H1 (cell line): ENCODE measurements around the gene RTKN2. TPM values are rescaled to one million over a fixed set of nuclear protein-coding genes. Genes with fewer than 3 reads are reported as not detected.

ENCODE experiments used
- CTCF ChIA-PET: fragments of 300-600 bp; sonication (Branson Sonifier 250); formaldehyde crosslinking; loops from one replicate; lab custom pipeline; 2021; ENCODE audit not compliant: partially characterized antibody; lab: Charles Lee
- POLR2A ChIA-PET: fragments of 300-600 bp; sonication (Branson Sonifier 250); formaldehyde crosslinking; loops from one replicate; lab custom pipeline; 2021; ENCODE audit warnings: inconsistent platforms; ENCODE audit not compliant: partially characterized antibody; lab: Charles Lee
- DNase-seq, 2 experiments: peaks; one replicate each; pipeline versions ENCODE4 v3.0.0 to v3.0.0-alpha.2; 2010 to 2022; ENCODE audit warnings: low spot score in 2 of 2, low read depth in 1 of 2, mixed read lengths in 1 of 2
- FAIRE-seq: peaks from 2 replicates; lab custom pipeline; 2011; peaks lifted over from hg19 to GRCh38; lab: Jason Lieb, UNC
- H2AFZ ChIP-seq: 2 replicates; pipeline ENCODE4 v1.8.1; 2012; ENCODE audit warnings: low read length, inconsistent platforms
- H2AK5ac ChIP-seq: 2 replicates; pipeline ENCODE4 v1.6.1; 2013; ENCODE audit warnings: low read depth, low read length
- H2BK120ac ChIP-seq: replicated peaks from 2 replicates; pipeline ENCODE3; 2013; ENCODE audit warnings: low read depth, low read length, inconsistent platforms
- H2BK12ac ChIP-seq: 2 replicates; pipeline ENCODE4 v1.6.1; 2013; ENCODE audit warnings: low read depth, low read length
- H2BK15ac ChIP-seq: 2 replicates; pipeline ENCODE4 v1.6.1; 2013; ENCODE audit warnings: low read length
- H2BK20ac ChIP-seq: 2 replicates; pipeline ENCODE4 v1.6.1; 2013; ENCODE audit warnings: low read length
- H2BK5ac ChIP-seq: 2 replicates; pipeline ENCODE4 v1.6.1; 2013; ENCODE audit warnings: low read depth, low read length
- H3K14ac ChIP-seq: 2 replicates; pipeline ENCODE4 v1.6.1; 2013; ENCODE audit warnings: inconsistent platforms; ENCODE audit not compliant: insufficient read length
- H3K18ac ChIP-seq: 2 replicates; pipeline ENCODE4 v1.6.1; 2013; ENCODE audit warnings: low read length; ENCODE audit errors: extremely low read depth
- H3K23ac ChIP-seq: 2 replicates; pipeline ENCODE4 v1.6.1; 2013; ENCODE audit warnings: inconsistent platforms; ENCODE audit not compliant: insufficient read length
- H3K23me2 ChIP-seq: 2 replicates; pipeline ENCODE4 v1.6.1; 2013; ENCODE audit warnings: low read depth, low read length
- H3K27ac ChIP-seq: 2 replicates; pipeline ENCODE4 v1.6.1; 2011; ENCODE audit warnings: low read depth, low read length, inconsistent platforms
- H3K27me3 ChIP-seq, 4 experiments: replicated peaks in 1 of 4; 1 replicate in 1 of 4; 2 replicates in 3 of 4; pipeline versions ENCODE4 v1.6.1 to v1.8.1; 2011 to 2013; ENCODE audit warnings: low read length in 3 of 4, mild to moderate bottlenecking in 3 of 4, inconsistent platforms in 2 of 4, mixed read lengths in 2 of 4, moderate library complexity in 1 of 4; ENCODE audit not compliant: control insufficient read depth in 3 of 4, insufficient read depth in 3 of 4; ENCODE audit errors: extremely low read depth in 1 of 4
- H3K36me3 ChIP-seq, 4 experiments: 2 replicates each; pipeline versions ENCODE4 v1.6.1 to v1.8.1; 2011 to 2013; ENCODE audit warnings: mild to moderate bottlenecking in 4 of 4, low read length in 3 of 4, moderate library complexity in 2 of 4, control low read depth in 1 of 4, inconsistent platforms in 1 of 4; ENCODE audit not compliant: insufficient read depth in 4 of 4, control insufficient read depth in 2 of 4
- H3K4ac ChIP-seq: replicated peaks from 2 replicates; pipeline ENCODE3; 2013; ENCODE audit warnings: low read length, low read depth, mixed read lengths, inconsistent platforms; ENCODE audit not compliant: insufficient read length
- H3K4me1 ChIP-seq, 4 experiments: replicated peaks in 1 of 4; 1 replicate in 1 of 4; 2 replicates in 3 of 4; pipeline versions ENCODE4 v1.6.1 to v1.8.1; 2011 to 2013; ENCODE audit warnings: low read length in 3 of 4, inconsistent platforms in 2 of 4, mixed read lengths in 1 of 4; ENCODE audit not compliant: insufficient read depth in 4 of 4, control insufficient read depth in 3 of 4
- H3K4me2 ChIP-seq, 2 experiments: 2 replicates each; pipeline versions ENCODE4 v1.6.1 to v1.8.1; 2011 to 2013; ENCODE audit warnings: low read depth in 2 of 2, low read length in 2 of 2, control low read depth in 1 of 2, inconsistent platforms in 1 of 2, mild to moderate bottlenecking in 1 of 2; ENCODE audit not compliant: insufficient read depth in 1 of 2
- H3K4me3 ChIP-seq, 4 experiments: fragments of 200-600, 300-600 bp in 1 of 4; sonication (generic), shearing (Covaris generic), sonication (Bioruptor Twin) in 1 of 4; 2 replicates each; pipeline versions ENCODE4 v1.5.1 to v1.8.1; 2011 to 2016; ENCODE audit warnings: low read length in 4 of 4, low read depth in 3 of 4, control low read depth in 2 of 4, inconsistent platforms in 2 of 4, mild to moderate bottlenecking in 2 of 4, mixed read lengths in 1 of 4, moderate library complexity in 1 of 4; ENCODE audit not compliant: insufficient read depth in 2 of 4; ENCODE audit errors: extremely low read depth in 1 of 4
- H3K56ac ChIP-seq: replicated peaks from 2 replicates; pipeline ENCODE3; 2013; ENCODE audit warnings: low read depth, mild to moderate bottlenecking, mixed read lengths, low read length, inconsistent platforms; ENCODE audit not compliant: insufficient read length
- H3K79me1 ChIP-seq: 2 replicates; pipeline ENCODE4 v1.6.1; 2013; ENCODE audit warnings: low read depth, low read length, control low read depth
- H3K79me2 ChIP-seq, 2 experiments: 2 replicates each; pipeline versions ENCODE4 v1.6.1 to v1.8.1; 2012 to 2013; ENCODE audit warnings: low read length in 2 of 2, mild to moderate bottlenecking in 2 of 2, inconsistent platforms in 1 of 2; ENCODE audit not compliant: insufficient read depth in 2 of 2, control insufficient read depth in 1 of 2
- H3K9ac ChIP-seq, 4 experiments: replicated peaks in 1 of 4; 1 replicate in 1 of 4; 2 replicates in 3 of 4; pipeline versions ENCODE4 v1.6.1 to v1.8.1; 2011 to 2013; ENCODE audit warnings: low read depth in 3 of 4, low read length in 3 of 4, control low read depth in 2 of 4, mild to moderate bottlenecking in 2 of 4, moderate library complexity in 2 of 4, inconsistent platforms in 1 of 4; ENCODE audit errors: extremely low read depth in 1 of 4
- H3K9me3 ChIP-seq, 2 experiments: 2 replicates each; pipeline versions ENCODE4 v1.6.1 to v1.8.1; 2012 to 2013; ENCODE audit warnings: mild to moderate bottlenecking in 2 of 2, moderate library complexity in 2 of 2, control low read depth in 1 of 2, inconsistent platforms in 1 of 2, low read depth in 1 of 2, low read length in 1 of 2, mixed read lengths in 1 of 2; ENCODE audit not compliant: insufficient read depth in 2 of 2
- H4K20me1 ChIP-seq, 2 experiments: replicated peaks in 1 of 2; 2 replicates each; pipeline versions ENCODE3 to v1.8.1; 2011 to 2013; ENCODE audit warnings: inconsistent platforms in 2 of 2, low read length in 2 of 2, mild to moderate bottlenecking in 1 of 2; ENCODE audit not compliant: insufficient read depth in 2 of 2, control insufficient read depth in 1 of 2
- H4K5ac ChIP-seq: 2 replicates; pipeline ENCODE4 v1.6.1; 2013; ENCODE audit warnings: low read length, low read depth, mixed read lengths, inconsistent platforms; ENCODE audit not compliant: insufficient read length
- H4K8ac ChIP-seq: 2 replicates; pipeline ENCODE4 v1.8.0; 2013; ENCODE audit warnings: mild to moderate bottlenecking, moderate library complexity, low read length, inconsistent platforms; ENCODE audit not compliant: insufficient read depth; ENCODE audit errors: extremely low read depth
- H4K91ac ChIP-seq: replicated peaks from 2 replicates; pipeline ENCODE3; 2013; ENCODE audit warnings: low read length, mixed read lengths, inconsistent platforms; ENCODE audit not compliant: insufficient read length
- KDM5A ChIP-seq: fragments of 200-600 bp; IDR thresholded peaks from 2 replicates; pipeline ENCODE4 v1.7.1; 2012; ENCODE audit warnings: mild to moderate bottlenecking, low read length, inconsistent platforms, mixed read lengths
- WGBS, 2 experiments: shearing (Covaris generic) in 1 of 2; methylation state at CpG; one replicate each; pipeline versions ENCODE4 v1.1.6 to v1.1.7; 2013 to 2015; ENCODE audit warnings: low lambda C conversion rate in 2 of 2, mixed read lengths in 2 of 2, inconsistent platforms in 1 of 2, low coverage in 1 of 2, missing lambda C conversion rate in 1 of 2; ENCODE audit not compliant: insufficient replicate concordance in 2 of 2, insufficient coverage in 1 of 2, insufficient read length in 1 of 2; ENCODE audit errors: extremely low coverage in 1 of 2, missing lambda C conversion rate in 1 of 2; 5-methylcytosine and 5-hydroxymethylcytosine counted together
- polyA plus RNA-seq, 7 experiments: library from polyadenylated mRNA; depleted of rRNA in 3 of 7; stranded (reverse) in 5 of 7; unstranded in 2 of 7; fragments of >200 nt in 5 of 7; fragments of 200-250 nt in 2 of 7; gene quantifications; 1 replicate in 5 of 7; 2 replicates in 1 of 7; 4 replicates in 1 of 7; pipeline versions ENCODE4 v1.2.1 to v1.2.3, GENCODE V29; 2011 to 2013; ENCODE audit warnings: missing spikeins in 2 of 7, mixed read lengths in 2 of 7
- total RNA-seq: library from RNA; stranded (reverse); fragmentation: NEBNext Ultra II Directional; extraction: Animal tissue kit (Norgen Biotek cat#: 25700); gene quantifications from 2 replicates; pipeline ENCODE4 v1.2.1, GENCODE V29; 2021
- TF ChIP-seq, protein P1 (sequence below): IDR thresholded peaks from 2 replicates; pipeline ENCODE4 v1.6.1; 2012; ENCODE audit warnings: low read length, inconsistent platforms

Gene RTKN2
- total and polyA plus RNA-seq, 2 of the 8 experiments (the other 6 are each of a cell fraction or from before 2014, with no cell fraction given): 5.1 to 24.6 TPM

DNA sequence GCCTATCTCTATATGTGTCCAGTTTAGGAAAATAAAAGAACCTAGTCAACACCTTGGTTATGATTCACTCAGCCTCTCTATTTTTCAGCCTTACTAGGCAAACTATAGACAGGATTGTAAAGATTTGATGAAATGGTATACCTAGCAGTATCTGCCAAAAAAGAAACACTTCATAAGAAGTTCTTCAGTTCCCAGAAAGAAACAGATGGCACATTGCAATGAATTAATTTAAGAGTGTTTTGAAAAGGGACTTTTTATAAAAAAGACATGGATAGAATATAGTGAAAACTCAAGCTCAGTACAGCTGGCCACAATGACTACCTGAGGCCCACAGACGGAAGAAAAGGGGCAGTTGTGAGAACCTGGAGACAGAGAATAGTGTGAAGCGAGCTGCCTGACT is 40.6 kb upstream of the RTKN2 start:
- Histone ChIP-seq H3K27me3 (no peaks in the 10 kb centered on the region), H2BK12ac (no peak overlapping the region), H3K4me1 (peaks cover 0 to 3% (median 0%) of the 10 kb centered on the region in 4 experiments; a peak in 2 of 7 replicates), H4K91ac (no peak overlapping the region), H2BK5ac (no peak overlapping the region), H3K4ac (no peak overlapping the region), H2AK5ac (no peak overlapping the region), H2BK15ac (no peak overlapping the region), H3K14ac (no peak overlapping the region), H3K23ac (no peak overlapping the region), H4K8ac (no peak overlapping the region), H3K79me1 (no peaks in the 10 kb centered on the region), H2AFZ (no peak overlapping the region), H3K4me3 (no peak overlapping the region), H2BK20ac (no peak overlapping the region), H3K9ac (no peak overlapping the region), H3K23me2 (no peaks in the 10 kb centered on the region), H3K79me2 (no peaks in the 10 kb centered on the region), H2BK120ac (no peak overlapping the region), H3K9me3 (no peaks in the 10 kb centered on the region), H4K20me1 (no peaks in the 10 kb centered on the region), H3K36me3 (no peaks in the 10 kb centered on the region), H3K18ac (no peak overlapping the region)
- 84% methylated on average over 2 of the region's 2 CpGs; no CpG with 5 or more reads in 1 of the 2 experiments for WGBS, 2 experiments
- POLR2A ChIA-PET: no interaction called here
- FAIRE-seq (no peak), DNase-seq (no peak)
- CTCF ChIA-PET: interaction anchor here (1.3 kb wide), 1 partner anchor 9 kb away, joined by 3 read pairs; no protein-coding TSS in a partner anchor
- TF ChIP-seq KDM5A: no peak
- TF ChIP-seq, protein P1, sequence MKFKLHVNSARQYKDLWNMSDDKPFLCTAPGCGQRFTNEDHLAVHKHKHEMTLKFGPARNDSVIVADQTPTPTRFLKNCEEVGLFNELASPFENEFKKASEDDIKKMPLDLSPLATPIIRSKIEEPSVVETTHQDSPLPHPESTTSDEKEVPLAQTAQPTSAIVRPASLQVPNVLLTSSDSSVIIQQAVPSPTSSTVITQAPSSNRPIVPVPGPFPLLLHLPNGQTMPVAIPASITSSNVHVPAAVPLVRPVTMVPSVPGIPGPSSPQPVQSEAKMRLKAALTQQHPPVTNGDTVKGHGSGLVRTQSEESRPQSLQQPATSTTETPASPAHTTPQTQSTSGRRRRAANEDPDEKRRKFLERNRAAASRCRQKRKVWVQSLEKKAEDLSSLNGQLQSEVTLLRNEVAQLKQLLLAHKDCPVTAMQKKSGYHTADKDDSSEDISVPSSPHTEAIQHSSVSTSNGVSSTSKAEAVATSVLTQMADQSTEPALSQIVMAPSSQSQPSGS: no peak
- TF ChIP-seq, all 59 proteins: peak for 0
- H4K5ac ChIP-seq: no peak overlapping the region
- no peak overlapping the region for H3K27ac ChIP-seq
- H3K4me2 ChIP-seq: no peak overlapping the region
- no peak overlapping the region for H3K56ac ChIP-seq
